GM18499 (cell line): ENCODE results near the gene TMC8.
A peak's percentile ranks its signal among the peaks of the same experiment; 100 is the strongest.
"Not testable (repeated sequence)": the region's sequence is repeated elsewhere in the genome, so short reads cannot be mapped to it uniquely, and the experiment has no call there.

ENCODE experiments used
- ATAC-seq: cut with Tn5 transposase; IDR thresholded peaks from one replicate; pipeline ENCODE4 v1.9.1; 2021; ENCODE audit warnings: moderate number of reproducible peaks; ENCODE audit not compliant: insufficient read depth, unreplicated experiment

TMC8 gene

DNA sequence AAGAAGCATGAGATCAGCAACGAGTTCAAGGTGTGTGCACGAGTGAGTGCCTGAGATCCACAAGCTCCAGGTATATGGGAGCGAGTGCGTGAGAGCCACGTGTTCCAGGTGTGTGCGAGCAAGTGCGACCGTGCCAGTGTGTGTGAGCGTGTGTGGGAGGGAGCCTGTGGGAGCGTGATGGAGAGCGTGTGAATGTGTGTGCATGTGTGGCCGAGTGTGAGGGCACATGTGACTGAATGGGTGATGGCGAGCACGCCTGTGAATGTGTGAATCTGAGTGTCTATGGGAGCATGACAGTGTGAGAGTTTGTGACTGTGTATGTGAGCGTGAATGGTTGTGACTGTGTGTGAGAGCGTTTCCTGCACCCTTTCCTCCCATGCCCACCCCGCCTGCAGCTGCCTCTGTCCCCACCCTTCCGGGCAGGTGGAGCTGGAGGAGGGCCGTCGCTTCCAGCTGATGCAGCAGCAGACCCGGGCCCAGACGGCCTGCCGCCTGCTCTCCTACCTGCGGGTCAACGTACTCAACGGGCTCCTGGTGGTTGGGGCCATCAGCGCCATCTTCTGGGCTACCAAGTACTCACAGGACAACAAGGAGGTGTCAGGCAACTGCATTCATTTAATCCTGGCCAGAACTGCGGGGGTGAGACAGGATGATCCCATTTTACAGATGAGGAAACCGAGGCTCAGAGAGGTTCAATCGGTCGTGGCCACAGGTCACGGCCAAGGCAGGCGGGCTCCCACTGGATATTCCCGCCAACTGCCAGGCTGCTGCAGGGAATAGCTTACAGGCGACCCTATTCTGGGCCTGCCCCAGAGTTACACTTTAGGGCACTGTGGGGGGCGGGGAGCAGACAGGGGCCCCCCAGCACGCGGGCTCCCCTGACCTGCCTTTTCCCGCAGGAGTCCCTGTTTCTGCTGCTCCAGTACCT lies 3.7 kb downstream of the TMC8 start:
- ATAC-seq, result no peak

DNA sequence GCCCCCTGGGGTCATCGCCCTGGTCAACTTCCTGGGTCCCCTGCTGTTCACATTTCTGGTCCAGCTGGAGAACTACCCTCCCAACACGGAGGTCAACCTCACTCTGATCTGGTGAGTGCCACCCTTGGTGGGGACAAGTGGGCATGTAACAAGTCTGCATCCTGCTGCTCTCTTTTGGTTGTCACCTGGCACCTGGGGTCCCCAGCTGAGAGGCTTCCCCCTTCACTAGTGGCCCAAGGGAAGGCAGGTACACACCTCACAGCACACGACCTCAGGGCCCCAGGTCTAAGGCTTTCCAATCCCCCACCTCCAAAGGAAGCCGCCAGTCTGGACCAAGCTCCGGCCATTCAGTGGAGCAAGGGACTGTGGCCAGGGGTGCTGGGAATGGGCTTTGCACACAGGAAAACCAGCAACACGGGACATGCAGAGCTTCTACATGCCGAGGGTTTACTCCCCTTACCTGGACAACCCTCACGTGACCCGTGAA lies 4.4 kb downstream of the TMC8 start:
- ATAC-seq, result no peak

DNA sequence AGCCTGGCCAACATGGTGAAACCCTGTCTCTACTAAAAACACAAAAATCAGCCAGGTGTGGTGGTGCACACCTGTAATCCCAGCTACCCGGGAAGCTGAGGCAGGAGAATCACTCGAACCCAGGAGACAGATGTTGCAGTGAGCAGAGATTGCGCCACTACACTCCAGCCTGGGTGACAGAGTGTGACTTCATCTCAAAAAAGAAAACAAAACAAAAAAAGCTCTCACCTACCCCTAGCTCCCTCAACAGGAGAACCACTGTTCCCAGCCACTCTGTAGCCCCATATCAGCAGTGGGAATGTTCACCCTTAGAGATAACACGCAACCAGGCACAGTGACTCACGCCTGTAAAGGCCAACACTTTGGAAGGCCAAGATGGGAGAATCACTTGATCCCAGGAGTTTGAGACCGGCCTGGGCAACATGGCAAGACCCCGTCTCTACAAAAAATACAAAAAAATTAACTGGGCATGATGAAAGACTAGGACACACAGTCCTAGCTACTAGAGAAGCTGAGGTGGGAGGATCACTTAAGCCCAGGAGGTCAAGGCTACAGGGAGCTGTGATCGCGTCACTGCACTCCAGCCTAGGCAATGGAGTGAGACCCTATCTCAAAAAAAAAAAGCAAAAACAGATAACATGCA lies 5.4 kb downstream of the TMC8 start:
- no peak for ATAC-seq

DNA sequence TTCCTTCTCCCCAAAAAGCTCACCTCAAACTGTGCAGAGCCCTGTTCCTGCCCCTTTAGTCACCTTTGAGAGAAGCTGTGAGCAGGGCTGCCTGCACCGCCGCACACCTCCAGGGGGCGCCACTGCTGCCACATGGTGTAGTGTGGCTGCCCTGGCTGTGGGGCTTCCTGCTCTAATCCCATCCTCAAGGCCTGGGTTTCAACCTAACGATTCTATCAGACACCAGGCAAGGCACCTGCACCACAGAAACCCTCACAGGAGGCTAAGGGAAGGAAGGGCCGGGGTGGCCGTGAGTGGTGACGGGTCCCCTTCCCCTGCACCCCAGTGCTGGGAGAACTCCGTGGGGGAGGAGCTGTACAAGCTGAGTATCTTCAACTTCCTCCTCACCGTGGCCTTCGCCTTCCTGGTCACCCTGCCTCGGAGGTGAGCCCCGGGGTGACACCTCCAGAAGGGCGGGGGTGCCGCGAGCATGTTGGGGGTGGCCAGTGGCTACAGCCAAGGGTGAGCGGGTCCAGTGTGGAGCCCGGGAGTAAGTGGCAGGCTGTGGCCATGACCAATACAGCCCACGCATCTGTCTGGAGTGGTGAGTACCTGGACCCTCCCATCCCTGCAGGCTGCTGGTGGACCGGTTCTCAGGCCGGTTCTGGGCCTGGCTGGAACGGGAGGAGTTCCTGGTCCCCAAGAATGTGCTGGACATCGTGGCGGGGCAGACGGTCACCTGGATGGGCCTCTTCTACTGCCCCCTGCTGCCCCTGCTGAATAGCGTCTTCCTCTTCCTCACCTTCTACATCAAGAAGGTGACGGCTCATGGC lies 7.0 kb downstream of the TMC8 start:
- no peak for ATAC-seq

DNA sequence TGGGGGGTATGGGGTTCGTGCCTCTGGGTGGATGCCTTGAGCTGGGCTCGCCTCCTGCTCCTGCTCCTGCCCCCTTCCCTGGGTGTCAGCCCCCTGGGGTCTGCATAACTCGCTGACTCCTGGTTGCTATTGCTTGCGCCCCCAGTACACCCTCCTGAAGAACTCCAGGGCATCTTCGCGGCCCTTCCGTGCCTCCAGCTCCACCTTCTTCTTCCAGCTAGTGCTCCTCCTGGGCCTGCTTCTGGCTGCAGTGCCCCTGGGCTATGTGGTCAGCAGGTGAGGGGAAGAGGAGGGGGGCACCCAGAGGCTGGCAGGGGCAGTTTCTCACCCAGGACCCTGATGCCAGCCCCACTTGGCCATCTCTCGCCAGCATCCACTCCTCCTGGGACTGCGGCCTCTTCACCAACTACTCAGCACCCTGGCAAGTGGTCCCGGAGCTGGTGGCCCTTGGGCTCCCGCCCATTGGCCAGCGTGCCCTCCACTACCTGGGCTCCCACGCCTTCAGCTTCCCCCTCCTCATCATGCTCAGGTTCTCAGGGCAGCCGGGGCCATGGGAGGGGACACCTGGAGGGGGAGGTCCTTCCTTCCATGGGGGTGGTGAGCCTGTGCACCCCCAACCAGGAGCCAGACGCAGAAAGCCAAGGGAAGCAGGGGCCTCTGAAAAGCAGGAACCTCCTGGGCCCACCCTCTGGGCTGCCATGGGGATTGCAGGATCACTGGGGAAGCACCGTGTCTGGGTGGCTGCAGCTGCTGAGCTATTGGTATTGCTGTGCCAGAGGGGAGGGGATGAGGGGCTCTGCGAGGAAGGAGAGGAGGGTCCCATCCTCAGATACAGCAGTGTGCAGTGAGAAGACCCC lies 7.9 kb downstream of the TMC8 start:
- ATAC-seq, result no peak

DNA sequence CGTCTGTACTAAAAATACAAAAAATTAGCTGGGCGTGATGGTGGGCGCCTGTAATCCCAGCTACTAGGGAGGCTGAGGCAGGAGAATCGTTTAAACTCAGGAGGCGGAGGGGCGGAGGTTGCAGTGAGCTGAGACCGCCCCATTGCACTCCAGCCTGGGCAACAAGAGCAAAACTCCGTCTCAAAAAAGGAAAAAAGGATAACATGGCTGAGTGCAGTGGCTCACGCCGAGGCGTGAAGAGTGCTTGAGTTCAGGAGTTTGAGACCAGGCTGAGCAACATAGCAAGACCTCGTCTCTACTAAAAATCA lies 9.2 kb downstream of the TMC8 start:
- not testable (repeated sequence) for ATAC-seq

DNA sequence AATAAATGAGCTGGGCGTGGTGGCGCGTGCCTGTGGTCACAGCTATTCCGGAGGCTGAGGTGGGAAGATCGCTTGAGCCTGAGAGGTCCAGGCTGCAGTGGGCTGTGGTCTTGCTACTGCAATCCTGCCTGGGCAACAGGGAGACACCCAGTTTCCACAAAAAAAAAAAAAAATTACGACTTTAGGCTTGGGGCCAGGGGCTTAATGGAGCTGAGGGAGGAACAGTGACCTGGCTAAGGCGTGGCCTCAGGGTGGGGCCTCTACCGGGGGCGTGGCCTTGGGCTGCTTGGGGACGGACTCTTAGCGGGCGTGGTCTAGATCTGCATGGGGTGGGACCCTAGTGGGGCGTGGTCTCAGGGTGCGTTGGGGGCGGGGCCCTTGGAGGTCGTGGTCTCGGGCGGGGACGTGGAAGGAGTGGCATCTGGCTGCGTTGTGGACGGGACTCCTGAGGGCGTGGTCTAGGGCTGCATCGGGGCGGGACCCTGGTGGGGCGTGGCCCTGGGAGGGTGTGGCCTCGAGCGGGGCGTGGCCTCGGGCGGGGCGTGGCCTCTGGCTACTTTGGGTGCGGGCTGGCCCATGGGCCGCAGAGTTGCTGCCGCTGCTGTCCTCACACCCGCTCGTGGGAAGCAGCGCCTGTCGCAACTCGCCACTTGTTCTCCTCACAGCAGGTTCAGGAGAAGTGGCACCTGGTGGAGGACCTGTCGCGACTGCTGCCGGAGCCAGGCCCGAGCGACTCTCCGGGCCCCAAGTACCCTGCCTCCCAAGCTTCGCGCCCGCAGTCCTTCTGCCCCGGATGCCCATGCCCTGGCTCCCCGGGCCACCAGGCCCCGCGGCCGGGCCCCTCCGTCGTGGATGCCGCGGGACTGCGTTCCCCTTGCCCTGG lies 9.8 kb downstream of the TMC8 start:
- peak; percentile 58 for ATAC-seq

DNA sequence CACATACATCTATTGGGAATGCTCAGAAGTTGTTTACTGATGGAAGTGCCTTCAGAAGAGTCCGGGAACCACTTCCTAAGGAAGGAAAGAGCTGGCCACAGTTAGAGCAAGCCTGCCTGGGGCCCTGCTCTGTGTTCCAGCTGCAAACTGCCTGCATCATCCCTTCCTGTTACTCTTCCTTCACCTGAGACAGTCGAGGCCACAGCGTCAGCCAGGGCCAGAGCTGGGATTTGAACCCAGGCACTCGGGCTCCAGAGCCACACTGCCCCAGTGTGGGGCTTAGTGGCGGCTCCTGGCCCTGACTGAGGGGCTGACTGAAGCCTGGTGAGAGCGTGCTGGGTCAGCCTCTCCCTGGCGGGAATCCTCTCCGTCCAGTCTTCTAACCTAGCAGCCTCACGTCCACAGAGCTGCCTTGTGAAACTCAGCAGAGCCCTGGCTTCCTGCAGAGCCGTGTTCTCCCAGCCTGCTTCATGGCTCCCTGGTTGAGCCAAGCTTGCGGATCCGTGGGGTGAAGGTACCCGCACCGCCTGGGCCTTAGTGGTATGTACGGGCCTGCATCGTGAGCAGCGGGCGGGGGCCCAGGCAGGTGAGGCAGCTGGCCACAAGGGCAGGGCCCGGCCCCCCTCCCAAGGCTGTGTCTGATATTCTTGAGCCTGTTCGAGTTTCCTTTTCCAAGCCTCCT lies 11.0 kb downstream of the TMC8 start:
- no peak for ATAC-seq

DNA sequence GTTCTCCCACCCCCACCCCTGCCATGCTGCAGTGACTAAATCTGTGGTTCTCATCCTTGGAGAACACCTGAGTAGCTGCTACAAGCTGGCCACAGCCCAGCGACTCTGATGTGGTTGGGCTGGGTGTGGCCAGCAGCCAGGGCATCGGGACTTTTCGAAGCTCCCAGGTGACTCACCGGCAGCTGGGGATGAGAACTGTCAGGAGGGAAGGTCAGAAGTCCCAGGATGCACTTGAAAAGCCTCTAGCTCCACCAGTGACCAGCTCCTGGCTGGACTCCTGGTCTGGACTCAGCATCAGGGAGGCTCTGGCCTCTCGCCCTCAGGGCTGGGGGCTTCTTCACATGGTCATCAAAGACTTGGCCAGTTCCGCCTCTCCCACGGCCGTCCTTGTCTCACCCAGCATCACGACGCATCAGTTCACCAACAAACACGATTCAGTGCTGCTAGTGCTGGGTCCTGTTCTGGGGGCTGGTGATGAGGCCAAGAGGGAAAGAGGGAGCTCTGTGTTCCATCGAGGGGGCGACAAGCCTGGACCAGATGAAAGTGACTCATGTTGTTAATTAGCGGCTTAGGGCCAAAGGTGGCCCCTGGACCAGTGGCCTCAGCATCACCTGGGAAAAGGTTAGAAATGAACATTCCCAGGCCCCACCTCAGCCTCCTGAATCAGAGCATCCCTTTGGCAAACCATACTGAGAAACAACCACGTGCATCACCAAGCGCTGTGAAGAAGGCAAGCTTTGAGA lies 11.7 kb downstream of the TMC8 start:
- no peak for ATAC-seq

DNA sequence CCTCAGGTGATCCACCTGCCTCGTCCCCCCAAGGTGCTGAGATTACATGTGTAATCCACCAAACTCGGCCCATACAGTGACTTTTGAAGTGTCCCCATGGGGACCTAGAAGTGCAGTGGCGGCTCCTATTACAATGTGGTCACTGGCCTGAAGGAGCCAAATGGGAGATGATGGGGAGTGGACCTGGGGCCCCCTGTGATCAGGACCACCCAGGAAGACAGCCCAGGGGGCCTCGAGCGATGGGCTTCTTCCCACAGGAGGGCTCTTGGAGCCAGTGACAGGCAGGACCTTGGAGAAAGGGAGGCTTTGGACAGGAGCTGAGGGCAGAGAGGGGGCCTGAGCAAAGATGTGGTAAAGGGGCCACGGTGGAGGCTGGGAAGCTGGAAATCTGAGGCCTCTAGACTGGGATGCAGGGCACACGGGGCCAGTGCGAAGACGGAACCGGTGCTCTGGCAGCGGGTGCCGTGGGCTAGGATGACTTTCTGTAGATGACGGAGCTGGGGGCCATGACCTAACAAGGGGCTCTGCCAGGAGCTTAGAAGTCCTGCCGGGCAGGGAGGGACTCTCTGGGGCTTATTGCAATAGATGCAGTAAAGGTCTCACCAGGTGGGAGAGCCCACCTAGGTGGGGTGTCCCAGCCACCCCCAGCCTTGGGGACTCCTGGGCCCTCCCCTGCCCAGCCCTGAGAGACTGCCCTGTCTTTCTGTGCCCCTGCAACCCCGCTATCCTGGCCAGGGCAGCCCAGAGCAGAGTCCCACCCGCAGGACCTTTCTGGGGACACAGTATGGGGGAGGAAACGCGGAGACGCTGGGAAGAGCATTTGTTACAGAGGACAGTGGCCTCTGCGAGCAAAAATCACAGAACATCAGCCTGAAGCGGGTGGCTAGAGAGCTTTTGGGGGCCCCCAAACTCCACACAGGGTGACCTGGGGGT lies 12.9 kb downstream of the TMC8 start:
- ATAC-seq, result no peak

DNA sequence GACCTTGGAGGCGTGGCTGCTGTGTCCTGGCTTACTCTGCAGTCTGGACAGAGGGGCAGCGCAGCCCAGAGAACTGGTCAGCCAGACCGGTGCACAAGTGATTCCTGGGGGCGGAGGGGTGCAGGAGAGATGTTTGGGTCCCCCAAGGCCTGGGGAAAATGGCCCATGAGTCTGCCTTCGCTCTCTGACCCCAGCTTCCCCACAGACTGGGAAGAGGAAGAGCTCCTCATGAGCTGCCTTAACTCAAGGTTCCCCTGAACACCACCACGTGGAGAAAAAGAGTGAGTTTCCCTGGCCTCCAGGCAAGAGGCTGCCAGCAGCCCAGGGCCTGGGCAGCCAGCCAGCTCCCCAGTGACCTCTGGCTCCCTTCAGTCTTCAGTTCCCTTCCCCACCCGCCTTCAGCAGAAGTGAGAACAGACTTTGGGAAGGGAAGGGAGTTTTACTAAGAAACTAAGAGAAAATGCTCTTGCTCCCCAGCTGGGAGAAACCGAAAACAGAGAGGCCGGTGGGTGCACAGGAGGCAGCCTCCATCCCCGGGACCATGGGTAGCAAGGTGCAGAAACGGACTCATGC lies 13.7 kb downstream of the TMC8 start:
- no peak for ATAC-seq

DNA sequence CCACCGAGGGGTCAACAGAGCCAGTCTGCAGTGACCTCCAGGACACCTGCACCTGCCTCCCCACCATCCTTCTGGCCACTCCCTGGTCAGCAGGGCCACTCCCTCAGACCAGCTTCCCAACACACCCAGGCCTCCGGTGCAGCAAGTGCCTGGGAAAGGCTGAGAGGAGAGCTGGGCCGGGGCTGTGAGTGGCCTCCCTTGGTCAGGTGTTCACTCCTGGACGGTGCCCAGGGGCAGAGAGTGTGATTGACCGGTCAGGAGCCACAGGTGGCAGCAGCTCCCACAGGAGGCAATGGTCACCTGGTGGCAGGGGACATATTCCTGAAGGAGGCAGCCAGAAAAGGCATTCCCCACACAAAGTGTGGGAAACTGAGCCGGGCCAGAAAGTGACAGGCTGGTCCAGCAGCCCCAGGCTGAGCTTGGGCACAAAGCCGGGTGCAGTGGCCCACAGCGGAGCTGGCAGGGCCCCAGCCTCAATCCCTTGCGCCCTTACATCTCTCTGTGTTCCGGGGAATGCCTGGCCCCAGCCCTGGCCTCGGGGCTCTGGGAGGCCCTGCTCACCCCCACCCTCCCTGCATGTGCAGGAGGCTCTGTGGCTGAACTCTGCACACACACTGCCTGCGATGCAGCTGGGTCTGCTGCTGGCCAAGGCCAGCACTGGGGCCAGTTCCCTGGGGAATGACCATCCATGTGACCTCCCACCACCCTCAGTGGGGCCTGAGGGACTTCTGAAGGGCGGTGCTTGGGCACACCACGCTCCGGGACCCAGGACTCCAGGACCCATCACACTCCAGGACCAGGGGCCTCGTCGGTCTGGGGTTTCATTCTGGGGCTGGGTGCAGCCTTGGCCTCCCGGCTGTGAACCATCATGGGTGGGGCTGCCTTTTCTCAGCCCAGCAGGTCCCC lies 14.4 kb downstream of the TMC8 start:
- no peak for ATAC-seq

DNA sequence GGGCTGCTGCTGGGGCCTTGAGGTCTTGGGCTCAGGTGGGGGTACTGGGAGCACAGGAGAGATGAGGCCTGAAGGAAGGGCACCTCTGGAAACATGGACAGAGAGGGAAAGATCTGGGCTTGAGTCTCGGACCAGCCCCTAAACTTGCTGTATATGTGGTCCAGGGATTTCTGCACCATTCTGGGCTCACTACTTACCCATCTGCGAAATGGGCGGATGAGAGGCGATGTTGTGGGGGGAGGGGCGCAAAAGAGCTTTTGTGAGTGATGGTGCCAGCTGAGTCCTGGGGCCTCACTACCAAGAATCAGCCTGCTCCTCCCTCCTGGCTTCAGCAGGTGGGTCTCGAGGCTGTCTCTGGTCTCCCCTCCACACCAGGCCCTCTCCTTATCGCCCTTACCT lies 15.9 kb downstream of the TMC8 start:
- no peak for ATAC-seq

DNA sequence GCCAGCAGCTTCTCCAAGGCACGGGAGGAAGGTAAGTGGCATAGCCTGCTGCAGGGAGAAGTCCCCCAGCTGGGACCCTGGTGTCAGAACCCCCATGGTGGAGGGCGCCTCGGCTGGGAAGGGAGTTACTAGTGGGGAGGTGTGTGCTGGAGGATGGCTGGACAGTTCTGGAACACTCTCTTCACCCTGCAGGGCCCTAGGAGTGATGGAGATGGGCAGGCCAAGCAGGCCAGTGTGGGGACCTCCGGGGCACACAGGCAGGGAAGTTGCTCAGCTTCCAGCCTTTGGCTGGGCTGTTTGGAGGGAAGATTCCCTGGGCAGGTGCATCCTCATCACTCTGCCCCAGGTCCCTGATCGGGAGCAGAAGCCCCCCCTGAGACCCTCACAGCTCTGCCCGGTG lies 16.3 kb downstream of the TMC8 start:
- no peak for ATAC-seq

DNA sequence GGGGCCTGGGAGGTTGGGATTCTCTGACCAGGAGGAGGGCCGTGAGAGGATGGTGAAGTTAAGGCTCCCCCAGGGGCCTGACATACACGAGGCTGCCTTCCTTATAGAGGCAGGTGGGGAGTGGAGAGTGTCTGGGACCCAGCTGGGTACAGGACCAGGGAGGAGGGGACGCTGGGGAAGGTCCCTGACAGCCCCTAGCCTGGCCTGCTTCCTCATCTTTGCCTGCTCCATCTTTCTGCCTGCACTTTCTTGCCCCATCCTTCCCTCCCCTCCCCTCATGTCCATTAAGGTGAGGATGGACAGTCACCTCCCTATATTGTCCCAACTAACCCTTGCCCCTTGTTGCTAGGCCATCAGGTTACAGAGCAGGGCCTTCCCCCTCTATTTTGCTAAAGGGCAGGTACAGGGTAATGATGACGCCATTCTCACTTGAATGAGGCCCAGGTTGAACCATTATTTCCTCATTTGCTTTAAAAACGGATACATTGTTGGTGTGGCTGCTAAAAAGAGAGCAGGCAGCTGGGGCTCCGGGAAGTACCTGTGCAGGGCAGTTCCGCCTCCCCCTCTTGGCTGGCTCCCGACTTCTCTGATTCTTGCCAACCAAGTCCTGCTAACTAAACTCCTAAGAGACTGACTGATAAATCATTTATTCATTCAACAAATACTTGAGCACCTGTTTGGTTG lies 16.9 kb downstream of the TMC8 start:
- no peak for ATAC-seq
